ENCODE results near the gene ALLC.

ALLC gene

GRCh38 chr2:3667151-3667631, 9.2 kb downstream of the ALLC start:
- H3K4me3 ChIP-seq (ENCODE audit: low read depth, low read length): no peak overlapping the region
- DNase-seq (ENCODE audit: low read depth): no peak

GRCh38 chr2:3669656-3670055, 11.7 kb downstream of the ALLC start:
- DNase-seq (ENCODE audit: low read depth): no peak
- no peak overlapping the region for H3K4me3 ChIP-seq (ENCODE audit: low read depth, low read length)

- DNase-seq (ENCODE audit: low read depth): no peak
- no peak overlapping the region for H3K4me3 ChIP-seq (ENCODE audit: low read depth, low read length)
Measured at GRCh38 chr2:3670376-3670775, 12.4 kb downstream of the ALLC start.

GRCh38 chr2:3670941-3671340, 12.9 kb downstream of the ALLC start:
- no peak overlapping the region for H3K4me3 ChIP-seq (ENCODE audit: low read depth, low read length)
- DNase-seq (ENCODE audit: low read depth): no peak

GRCh38 chr2:3672861-3673678, 15.1 kb downstream of the ALLC start:
- DNase-seq (ENCODE audit: low read depth): no peak
- no peak overlapping the region for H3K4me3 ChIP-seq (ENCODE audit: low read depth, low read length)

- no peak for DNase-seq (ENCODE audit: low read depth)
- no peak overlapping the region for H3K4me3 ChIP-seq (ENCODE audit: low read depth, low read length)
Measured at GRCh38 chr2:3674066-3674845, 16.3 kb downstream of the ALLC start.

GRCh38 chr2:3675687-3676086, 17.7 kb downstream of the ALLC start:
- no peak overlapping the region for H3K4me3 ChIP-seq (ENCODE audit: low read depth, low read length)
- no peak for DNase-seq (ENCODE audit: low read depth)

GRCh38 chr2:3677436-3677835, 19.4 kb downstream of the ALLC start:
- no peak for DNase-seq (ENCODE audit: low read depth)
- H3K4me3 ChIP-seq (ENCODE audit: low read depth, low read length): no peak overlapping the region

- DNase-seq (ENCODE audit: low read depth): no peak
- H3K4me3 ChIP-seq (ENCODE audit: low read depth, low read length): no peak overlapping the region
Measured at GRCh38 chr2:3678212-3678611, 20.2 kb downstream of the ALLC start.

GRCh38 chr2:3679180-3679579, 21.2 kb downstream of the ALLC start:
- no peak for DNase-seq (ENCODE audit: low read depth)
- no peak overlapping the region for H3K4me3 ChIP-seq (ENCODE audit: low read depth, low read length)

GRCh38 chr2:3679616-3680393, 21.8 kb downstream of the ALLC start:
- no peak overlapping the region for H3K4me3 ChIP-seq (ENCODE audit: low read depth, low read length)
- DNase-seq (ENCODE audit: low read depth): no peak

GRCh38 chr2:3680548-3681345, 22.7 kb downstream of the ALLC start:
- no peak overlapping the region for H3K4me3 ChIP-seq (ENCODE audit: low read depth, low read length)
- DNase-seq (ENCODE audit: low read depth): no peak

- H3K4me3 ChIP-seq (ENCODE audit: low read depth, low read length): no peak overlapping the region
- DNase-seq (ENCODE audit: low read depth): no peak
Measured at GRCh38 chr2:3681625-3682024, 23.6 kb downstream of the ALLC start.

GRCh38 chr2:3682811-3683210, 24.8 kb downstream of the ALLC start:
- DNase-seq (ENCODE audit: low read depth): no peak
- H3K4me3 ChIP-seq (ENCODE audit: low read depth, low read length): no peak overlapping the region

- H3K4me3 ChIP-seq (ENCODE audit: low read depth, low read length): no peak overlapping the region
- DNase-seq (ENCODE audit: low read depth): no peak
Measured at GRCh38 chr2:3683748-3684454, 25.9 kb downstream of the ALLC start.

- no peak for DNase-seq (ENCODE audit: low read depth)
- H3K4me3 ChIP-seq (ENCODE audit: low read depth, low read length): no peak overlapping the region
Measured at GRCh38 chr2:3689998-3690748, 32.2 kb downstream of the ALLC start.

GRCh38 chr2:3692375-3692774, 34.4 kb downstream of the ALLC start:
- no peak for DNase-seq (ENCODE audit: low read depth)
- H3K4me3 ChIP-seq (ENCODE audit: low read depth, low read length): no peak overlapping the region

GRCh38 chr2:3696545-3696944, 38.5 kb downstream of the ALLC start:
- DNase-seq (ENCODE audit: low read depth): no peak
- H3K4me3 ChIP-seq (ENCODE audit: low read depth, low read length): no peak overlapping the region
